Measurements from ENCODE around the gene FXYD1.

- no peak for TF ChIP-seq CTCF (IDR thresholded peaks at IDR 0.05)
- TF ChIP-seq POLR2A (IDR thresholded peaks at IDR 0.05), result no peak
Observed at GRCh38 chr19:35117799-35118198, 20.8 kb upstream of the FXYD1 start.

All from testis (tissue), 2 donors.